GM18502 (cell line): ENCODE results near the gene DPF3.

ENCODE experiments used
- ATAC-seq: cut with Tn5 transposase; IDR thresholded peaks from one replicate; pipeline ENCODE4 v1.9.1; 2021; ENCODE audit warnings: mild to moderate bottlenecking; ENCODE audit not compliant: unreplicated experiment, poor library complexity

Gene DPF3

DNA sequence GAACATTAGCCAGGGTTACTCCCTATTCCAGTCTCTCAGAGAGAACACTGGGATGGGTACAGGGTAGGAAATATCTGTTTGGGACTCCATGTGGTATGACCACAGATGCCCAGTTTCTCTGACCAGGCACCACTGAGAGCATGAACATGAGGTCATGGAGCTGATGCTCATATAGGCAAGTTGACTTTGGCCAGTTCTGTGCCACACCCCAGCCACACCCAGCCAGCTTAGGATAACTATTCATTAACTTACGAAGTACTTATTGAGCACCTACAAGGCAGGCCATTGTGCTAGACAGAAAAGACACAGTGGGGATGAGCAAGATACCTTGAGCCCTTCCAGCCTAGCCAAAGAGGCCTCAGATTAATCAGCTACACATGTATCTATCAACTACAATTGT lies 262.5 kb downstream of the DPF3 start:
- ATAC-seq = no peak

DNA sequence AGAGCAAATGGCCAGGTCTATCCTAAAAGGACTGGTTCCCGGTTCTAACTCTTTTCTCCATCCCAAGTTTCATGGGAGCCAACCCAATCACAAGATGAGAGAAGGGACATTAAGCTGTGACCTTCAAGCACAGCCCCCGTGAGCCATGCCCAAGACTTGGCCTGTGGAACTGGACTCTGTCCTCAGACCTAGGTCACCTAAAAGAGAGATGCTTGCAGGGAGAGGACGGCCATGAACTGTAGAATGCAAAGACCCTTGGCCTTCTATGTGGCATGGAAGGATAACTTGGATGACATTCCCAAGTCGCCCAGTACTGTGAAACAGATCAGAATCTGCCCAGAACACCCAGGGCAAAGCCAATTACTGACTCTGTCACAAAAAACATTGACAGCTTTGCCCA lies 263.5 kb downstream of the DPF3 start:
- no peak for ATAC-seq

- ATAC-seq = no peak
These were observed 264.4 kb downstream of the DPF3 start for GRCh38 chr14:72629534-72629933.

DNA sequence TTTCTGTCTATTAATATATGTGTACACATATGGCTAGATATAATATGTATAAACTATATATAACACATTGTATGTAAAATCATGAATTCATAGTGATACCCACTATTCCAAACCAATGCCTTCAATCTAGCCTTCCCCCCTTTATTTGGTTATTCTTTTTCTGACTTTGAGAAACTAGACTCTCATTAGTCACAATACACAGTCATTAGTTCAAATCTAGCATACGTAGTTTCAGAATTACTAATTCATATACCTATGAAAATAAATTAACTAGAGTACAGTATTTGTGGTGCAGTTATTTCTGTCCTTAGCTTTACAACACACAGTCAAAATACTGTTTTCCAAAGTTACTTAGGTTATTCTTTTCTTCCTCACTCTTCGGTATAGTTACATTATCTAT lies 268.2 kb downstream of the DPF3 start:
- no peak for ATAC-seq

GRCh38 chr14:72621387-72622065 lies 272.4 kb downstream of the DPF3 start:
- no peak for ATAC-seq

DNA sequence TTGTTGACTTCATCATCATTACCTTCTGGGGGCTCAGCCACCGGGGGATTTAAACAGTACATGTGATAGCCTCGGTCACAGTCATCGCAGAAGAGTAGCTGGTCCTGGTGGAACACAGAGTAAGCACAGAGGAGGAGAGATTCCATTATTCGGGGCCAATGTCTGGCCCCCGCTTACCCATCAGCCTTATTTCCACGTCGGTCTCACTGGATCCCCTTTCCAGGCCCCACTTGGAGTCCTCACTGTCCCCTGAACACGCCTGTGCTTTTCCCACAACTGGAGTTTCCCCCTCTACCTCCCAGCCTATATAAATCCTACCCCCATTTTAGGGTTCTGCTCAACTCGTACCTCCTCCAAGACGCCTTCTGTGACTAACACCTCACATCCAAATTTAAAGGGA lies 274.0 kb downstream of the DPF3 start:
- ATAC-seq = no peak

- no peak for ATAC-seq
These were observed 274.8 kb downstream of the DPF3 start for GRCh38 chr14:72619111-72619571.

DNA sequence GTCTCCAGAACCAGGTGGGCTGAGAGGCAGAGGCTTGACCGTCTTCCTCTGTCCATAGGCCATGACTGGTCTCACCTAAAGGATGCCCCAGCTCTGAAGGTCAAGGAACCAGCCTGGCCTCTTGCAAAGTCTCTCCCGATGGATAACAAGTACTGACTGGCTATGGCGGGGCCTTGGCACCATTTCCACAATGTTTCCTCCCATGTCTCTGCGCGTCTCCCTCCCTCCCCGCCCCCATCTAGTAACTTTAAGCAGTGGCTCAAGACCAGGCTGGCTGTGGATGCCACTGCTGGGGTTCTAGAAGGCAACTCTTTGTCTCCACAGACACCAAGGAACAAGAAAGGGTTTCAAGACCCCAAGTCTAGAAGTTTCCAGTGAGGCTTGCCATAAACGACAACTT lies 275.5 kb downstream of the DPF3 start:
- no peak for ATAC-seq

DNA sequence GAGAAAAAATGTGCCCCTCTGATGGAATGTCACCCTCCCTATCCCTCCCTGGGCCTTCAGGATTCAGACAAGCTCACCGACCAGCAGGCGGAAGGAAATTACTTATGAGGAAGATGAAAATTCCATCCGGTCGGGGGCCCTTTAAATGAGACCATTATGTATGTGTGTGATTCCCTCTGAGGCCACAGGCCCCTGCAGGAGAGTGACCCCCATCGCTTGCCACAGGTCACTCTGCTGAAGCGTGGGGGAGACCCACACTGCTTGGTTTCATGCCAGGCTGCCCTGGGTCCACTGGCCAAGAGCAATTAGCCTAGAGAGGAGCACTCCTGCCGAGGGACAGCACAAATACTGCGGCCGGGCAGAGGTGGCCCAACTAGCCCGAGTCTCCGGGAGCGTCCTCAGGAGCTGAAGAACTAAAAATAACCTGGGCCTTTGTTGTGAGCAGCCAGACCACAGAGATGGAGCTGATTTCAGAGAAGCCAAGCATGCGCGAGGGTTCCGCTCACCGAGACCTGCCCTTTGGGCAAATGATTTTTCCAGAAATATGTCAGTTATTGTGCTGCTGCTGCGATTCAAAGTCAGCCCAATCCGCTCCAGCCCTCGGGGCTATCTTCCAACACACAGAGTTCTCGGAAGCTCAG lies 276.4 kb downstream of the DPF3 start:
- ATAC-seq = no peak

- no peak for ATAC-seq
These were observed 277.1 kb downstream of the DPF3 start for GRCh38 chr14:72616811-72617210.

DNA sequence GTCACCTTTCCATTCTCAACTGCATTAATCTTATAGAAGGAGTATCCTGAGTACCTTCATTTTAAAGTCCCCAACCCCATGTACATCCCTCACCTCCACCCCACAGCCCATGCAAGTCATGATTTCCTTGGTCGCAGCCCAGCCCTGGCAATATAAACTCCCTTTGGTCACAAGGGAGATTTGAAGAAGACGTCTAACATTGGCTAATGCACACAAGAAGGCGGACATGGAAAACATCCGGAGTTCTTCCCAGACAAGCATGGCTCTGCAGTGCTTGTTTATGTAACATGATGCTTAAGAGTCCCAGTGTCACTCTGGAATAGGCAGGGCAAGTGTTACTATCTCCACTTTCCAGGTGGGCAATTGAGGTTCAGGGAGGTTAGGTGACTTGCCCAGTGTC lies 277.6 kb downstream of the DPF3 start:
- ATAC-seq = no peak

GRCh38 chr14:72615451-72616121 lies 278.3 kb downstream of the DPF3 start:
- ATAC-seq = no peak

DNA sequence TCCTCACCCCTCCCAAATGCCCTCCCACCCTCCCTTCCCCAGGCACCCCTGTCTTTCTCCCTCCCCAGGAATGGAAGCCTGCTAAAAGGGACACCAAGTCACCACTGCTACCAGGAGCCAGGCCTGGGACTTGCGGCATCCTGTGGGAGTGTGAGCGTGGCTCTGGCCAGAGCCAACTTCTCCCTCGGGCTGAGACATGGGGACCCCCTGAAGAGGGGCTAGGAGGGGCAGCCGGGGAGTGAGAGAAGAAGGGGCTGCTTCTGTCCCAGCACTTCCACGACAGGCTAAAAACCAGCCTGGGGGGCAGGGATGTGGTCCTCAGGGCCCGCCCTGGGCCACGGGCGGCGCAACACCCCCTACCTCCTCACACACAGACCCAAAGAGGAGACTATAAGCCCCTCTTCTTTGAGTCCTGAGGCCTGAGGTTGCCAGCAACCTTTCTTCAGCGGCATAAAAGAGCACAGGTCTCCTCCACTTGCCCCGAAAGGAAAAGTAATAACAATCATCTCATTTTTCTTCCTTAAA lies 278.9 kb downstream of the DPF3 start:
- ATAC-seq = no peak

- ATAC-seq = no peak
These were observed 279.5 kb downstream of the DPF3 start for GRCh38 chr14:72614365-72614764.

DNA sequence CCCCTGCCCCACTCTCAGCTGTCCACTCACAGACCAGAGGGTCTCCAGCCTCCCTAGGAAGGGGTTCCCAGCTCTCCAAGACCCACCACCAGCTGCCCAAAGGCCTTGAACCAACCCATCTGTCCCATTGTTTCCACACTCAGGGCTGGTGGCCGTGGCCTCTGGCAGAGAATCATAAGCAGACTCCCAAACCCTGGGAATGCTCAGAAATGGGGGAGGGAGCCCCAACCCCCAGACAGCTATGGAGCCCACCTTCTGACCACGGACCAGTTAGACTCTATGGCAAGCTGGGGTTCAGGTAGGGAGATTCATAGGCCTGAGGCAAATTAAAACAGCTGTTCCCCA lies 280.0 kb downstream of the DPF3 start:
- ATAC-seq = no peak

DNA sequence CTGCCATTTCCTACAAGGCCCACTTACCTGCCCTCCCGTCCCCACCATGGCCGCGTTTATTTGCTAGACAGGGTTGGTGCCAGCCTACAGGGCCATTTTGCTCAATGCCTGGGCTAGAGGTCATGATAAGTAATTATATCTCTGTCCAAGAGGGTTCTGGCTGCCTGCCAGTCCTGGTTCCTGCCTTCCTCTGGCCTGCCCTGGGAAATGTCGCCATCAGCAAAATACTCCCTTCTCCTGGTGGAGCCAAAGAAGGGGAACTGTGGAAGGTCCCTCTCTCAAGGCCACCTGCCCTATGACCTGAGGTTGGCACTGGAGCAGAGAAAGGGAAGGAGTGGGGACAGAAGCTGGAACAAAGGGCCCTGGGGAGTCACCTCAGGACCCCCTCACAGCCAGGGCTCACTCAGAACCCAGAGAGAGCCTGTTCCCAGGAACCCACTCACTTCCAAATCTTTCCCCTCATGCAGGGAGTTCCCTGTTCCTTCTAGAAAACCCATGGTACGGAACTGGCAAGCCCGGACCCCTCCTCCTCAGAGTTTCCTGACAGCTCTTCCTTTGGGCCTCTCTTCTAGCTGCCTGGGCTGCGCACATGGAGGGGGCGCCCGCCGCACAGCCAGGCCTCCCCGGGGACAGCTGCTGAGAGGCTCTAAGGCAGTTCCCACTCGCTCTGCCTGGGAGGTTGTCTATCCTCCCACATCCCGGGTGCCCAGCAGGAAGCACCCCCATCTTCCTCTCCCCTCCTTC lies 280.5 kb downstream of the DPF3 start:
- no peak for ATAC-seq

GRCh38 chr14:72612041-72612440 lies 281.9 kb downstream of the DPF3 start:
- ATAC-seq = no peak

DNA sequence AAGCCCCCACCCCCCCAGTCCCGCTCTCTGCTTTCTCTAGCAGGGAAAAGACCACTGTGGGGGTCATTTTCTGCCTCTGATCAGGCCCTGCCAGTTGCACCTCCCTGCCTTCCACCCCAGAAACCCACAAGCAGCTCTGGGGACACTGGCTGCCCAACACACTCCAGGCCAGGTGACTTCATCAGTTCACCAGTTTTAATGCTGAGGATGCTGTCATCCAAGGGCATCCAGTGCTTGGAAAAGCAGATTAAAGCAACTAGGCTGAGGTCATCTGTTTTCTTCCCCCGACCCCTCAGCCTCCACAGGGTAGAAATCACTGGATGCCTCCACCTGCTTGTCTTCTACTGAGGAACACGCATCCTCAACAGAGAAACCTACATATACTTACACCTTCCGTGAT lies 282.4 kb downstream of the DPF3 start:
- no peak for ATAC-seq

- ATAC-seq = no peak
These were observed 283.1 kb downstream of the DPF3 start for GRCh38 chr14:72610831-72611200.

- ATAC-seq = no peak
These were observed 283.6 kb downstream of the DPF3 start for GRCh38 chr14:72610096-72610830.
